Left kidney (tissue), 2 donors: ENCODE data around the gene DAB2IP. TPM values are rescaled to one million over a fixed set of nuclear protein-coding genes. Genes with fewer than 3 reads are reported as not detected.

ENCODE experiments used
- DNase-seq: peaks from one replicate; pipeline ENCODE4 v3.0.0-alpha.2; 2013
- polyA plus RNA-seq: library from polyadenylated mRNA; unstranded; fragments of 120-200 nt; gene quantifications from one replicate; pipeline ENCODE4 v1.2.1, GENCODE V29; 2013; ENCODE audit not compliant: insufficient read length

DAB2IP gene
- polyA plus RNA-seq, 1 donor: 42.5 TPM

GRCh38 chr9:121818016-121818661, 166.7 kb downstream of the DAB2IP start:
- DNase-seq: no peak

- no peak for DNase-seq
These were observed 167.5 kb downstream of the DAB2IP start for GRCh38 chr9:121818841-121819427.

DNA sequence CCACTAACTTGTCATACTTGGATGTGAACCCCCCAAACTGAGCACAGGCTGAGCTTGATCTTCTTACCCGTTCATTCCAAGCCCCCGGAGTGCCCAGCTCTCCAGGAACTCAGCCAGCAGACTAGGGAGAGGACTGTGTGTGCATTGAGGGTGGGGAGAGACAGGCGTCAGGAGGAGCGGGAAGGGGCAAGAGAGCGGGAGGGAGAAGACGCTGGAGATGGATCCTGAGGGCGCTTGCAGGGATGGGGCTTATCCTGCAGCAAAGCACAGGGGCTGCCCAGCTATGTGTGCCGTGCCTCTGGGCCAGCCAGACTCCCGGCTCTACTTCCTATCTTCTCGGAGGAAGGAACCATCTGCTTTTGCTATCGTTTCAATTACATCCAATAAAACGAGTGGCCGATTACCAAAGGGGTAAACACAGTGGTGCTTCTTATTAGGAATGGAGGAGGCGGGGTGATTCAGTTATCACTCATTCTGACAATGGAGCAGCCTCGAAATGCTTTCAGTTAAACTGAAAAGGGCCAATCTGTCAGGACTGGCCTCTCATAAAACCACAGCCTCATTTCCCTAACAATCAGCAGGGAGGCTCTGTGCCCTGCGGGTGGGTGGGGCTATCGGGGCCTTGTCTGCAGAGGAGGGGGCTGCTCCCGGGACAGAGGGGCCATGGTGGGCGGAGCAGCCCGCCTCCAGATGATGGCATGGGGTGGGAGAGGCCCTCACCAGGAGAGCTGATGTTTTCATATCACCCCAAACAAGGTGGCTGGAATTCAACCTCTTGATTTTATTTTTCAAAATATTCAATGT, 168.2 kb downstream of the DAB2IP start:
- no peak for DNase-seq

- no peak for DNase-seq
These were observed 169.0 kb downstream of the DAB2IP start for GRCh38 chr9:121820286-121821005.

DNA sequence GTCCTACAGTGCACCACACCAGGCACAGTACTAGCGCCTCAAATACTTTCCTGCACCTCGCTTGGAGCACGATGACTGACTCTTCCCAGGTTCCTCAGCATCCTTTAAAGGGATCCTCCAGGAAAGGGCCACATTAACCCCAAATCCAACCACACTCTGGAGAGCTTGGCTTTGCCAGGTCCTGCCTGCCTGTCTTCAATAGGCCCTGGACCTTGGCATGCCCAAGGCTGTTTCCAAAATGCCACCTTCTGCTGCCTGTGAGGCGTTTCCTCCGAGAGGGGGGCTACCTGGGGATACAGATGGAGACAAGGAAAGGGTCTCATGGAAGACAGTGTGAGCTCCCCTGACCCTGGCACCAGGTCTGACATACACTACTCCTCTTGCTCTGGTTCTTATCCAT, 169.9 kb downstream of the DAB2IP start:
- DNase-seq: no peak

- no peak for DNase-seq
These were observed 171.0 kb downstream of the DAB2IP start for GRCh38 chr9:121822093-121823085.

DNA sequence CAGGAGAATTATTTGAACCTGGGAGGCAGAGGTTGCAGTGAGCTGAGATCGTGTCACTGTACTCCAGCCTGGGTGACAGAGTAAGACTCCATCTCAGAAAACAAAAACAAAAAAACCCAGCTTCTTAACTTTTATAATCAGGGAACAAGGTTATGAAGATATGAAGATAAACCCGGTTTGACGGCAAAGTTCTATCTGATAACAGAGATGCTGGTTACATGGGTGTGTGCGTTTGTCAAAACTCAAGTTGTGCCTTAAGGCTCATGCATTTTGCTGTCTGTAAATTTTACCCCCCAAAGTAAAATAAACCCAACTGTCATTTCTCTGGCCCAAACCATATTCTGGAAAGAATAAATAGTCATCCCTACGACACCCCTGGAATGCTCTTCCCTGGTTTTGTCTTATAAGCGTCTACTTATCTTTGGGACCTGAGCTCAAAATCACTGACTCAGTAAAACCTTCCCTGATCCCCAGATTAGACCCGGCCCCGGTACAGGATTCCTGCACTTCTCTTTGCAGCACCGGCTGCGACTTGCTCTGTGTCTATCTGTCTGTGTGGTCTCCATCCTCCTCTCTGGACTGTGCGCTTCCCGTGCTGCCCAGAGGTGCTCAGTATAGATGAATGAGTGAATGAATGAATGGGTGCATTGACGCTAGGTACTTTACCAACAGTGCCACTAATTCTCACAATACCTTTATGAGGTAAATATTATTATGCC, 172.2 kb downstream of the DAB2IP start:
- no peak for DNase-seq

GRCh38 chr9:121824651-121825030, 173.2 kb downstream of the DAB2IP start:
- no peak for DNase-seq

DNA sequence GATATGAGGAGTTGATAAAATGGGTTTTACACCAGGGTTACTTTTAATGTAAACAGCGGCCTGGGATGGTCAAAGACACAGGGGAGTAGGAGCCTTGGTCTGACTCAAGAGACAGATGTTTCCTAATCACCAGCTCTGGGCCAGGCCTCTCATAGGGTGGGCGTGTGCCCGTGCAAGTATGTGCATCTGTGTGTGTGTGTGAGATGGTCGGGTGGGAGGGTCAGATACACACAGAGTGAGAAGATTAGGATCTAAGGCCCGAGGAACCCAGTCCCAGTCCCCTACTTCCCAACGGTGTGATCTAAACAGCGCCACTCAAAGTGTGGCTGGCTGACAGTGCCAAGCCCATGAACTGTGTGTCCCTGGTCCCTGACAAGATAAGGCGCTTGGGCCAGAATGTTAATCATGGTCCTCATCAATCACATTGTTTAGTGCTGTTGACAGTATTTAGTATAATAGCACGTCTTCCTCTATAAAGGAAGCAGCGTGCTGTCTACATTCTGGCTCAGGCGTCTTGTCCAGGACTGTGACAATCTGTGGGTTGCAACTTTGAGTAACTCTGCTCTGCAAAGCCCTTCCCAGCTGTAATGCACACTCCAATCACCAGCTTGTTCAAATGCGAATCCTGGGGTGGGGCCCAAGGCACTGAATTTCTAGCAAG, 173.7 kb downstream of the DAB2IP start:
- no peak for DNase-seq

- DNase-seq: no peak
These were observed 175.3 kb downstream of the DAB2IP start for GRCh38 chr9:121826711-121827110.

- DNase-seq: no peak
These were observed 176.0 kb downstream of the DAB2IP start for GRCh38 chr9:121827251-121827967.

DNA sequence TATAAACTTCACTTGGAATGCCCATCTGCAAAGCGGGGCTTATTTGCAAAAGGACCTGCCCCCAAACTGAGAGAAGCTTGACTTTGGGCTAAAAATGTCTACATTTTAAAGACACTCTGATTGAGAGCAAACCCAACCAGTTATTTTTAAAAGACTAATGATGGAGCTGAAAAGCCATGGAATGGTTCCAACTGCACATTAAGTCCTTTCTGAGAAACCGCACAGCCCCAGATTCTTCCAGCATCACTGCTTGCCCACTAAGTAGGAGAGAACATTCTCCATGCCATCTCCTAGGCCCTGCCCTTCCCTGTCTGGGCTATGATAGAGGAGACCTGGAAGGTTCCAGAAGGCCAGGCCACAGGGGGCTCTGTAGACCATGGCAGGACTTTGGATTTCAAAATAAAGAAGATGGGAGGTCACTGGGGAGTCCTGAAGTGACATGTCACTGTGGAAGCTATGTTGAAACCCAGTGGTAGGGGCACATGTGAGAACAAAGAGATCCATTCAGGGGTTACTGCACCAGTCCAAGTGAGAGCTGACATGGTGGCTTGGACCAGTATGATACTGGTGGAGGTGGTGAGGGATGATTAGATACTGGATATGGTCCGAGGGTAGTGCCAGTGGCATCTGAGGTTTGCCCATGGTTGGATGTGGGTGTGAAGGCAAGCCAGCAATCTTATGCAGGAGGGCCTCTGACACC, 179.2 kb downstream of the DAB2IP start:
- DNase-seq: no peak

DNA sequence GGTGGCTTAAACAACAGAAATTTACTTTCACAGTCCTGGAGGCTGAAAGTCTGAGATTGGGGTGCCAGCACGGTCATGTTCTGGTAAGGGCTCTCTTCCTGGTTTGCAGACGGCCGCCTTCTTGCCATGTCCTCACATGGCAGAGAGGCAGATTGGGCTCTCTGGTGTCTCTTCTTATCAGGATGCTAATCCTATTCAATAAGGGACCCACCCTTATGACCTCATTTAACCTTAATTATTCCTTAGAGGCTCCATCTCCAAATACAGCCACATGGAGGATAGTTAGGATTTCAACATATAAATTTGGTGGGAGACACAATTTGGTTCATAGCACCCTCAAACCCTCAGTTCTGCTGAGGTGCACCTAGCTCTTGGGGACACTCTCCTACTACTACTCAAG, 180.4 kb downstream of the DAB2IP start:
- DNase-seq: no peak

GRCh38 chr9:121833061-121833460, 181.6 kb downstream of the DAB2IP start:
- DNase-seq: no peak
